ENCODE results near the gene CYP19A1. TPM values are rescaled to one million over a fixed set of nuclear protein-coding genes. Genes with fewer than 3 reads are reported as not detected.

The CYP19A1 gene
- polyA plus RNA-seq, 5 donors = 0.10 to 1.9 TPM; not detected in 3

DNA sequence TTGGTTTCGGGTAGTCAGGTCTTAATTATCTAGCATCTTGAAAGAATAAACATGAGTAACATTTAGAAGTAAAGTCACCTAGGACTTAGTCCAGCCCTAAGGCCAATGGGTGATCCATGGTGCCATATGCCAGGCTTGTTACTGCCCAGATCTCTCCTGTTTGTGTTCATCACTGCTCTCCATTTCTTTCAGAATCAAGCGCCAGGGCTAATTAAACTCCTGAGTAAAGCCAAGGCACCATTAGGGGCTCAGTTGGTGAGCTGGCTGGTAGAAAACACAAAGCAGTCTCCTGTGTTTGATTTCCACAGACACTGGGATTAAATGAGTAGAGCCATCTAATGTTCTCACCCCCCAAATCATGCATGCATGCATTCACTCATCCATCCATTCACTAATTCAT lies 11.3 kb downstream of the CYP19A1 start:
- no peak for DNase-seq

GRCh38 chr15:51325167-51325566 lies 13.2 kb downstream of the CYP19A1 start:
- DNase-seq = no peak

DNA sequence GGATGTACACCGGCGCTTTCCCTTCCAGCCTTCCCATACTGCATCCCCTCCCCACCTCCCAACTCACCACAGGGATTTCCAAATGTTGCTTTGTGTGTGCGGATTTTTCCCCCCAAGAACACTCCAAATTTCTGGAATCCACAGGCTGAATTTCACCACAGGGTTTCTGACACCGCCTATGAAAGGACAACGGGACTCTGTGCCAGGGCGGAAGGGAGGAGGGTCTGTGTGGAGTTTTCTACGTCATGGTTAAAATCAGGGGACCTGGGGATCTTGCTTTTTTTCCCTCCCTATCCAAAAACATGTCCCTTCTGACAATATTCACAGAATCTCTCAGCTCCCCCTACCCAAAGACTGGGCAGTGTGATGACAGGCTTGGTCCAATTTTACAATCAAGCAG lies 14.6 kb downstream of the CYP19A1 start:
- DNase-seq = no peak

- DNase-seq = no peak
Measured at GRCh38 chr15:51322621-51323296, 15.6 kb downstream of the CYP19A1 start.

- no peak for DNase-seq
Measured at GRCh38 chr15:51321316-51321715, 17.1 kb downstream of the CYP19A1 start.

DNA sequence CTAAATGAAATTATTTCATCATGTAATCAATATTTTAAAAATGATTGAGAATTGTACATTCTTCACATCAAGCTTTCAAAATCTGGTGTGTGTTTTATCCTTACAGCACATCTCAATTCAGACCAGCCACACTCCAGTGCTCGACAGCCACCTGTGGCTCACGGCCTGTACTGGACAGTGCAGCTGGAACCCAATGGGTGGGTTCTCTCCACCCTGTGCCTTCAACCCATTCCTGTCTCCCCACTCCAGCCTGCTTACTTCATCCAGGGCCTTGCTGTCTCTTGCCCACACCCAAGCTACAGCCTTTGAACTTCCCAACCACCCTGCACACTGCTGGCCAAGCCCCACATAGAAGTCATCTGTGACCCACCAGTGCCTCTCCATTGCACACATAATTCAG lies 17.6 kb downstream of the CYP19A1 start:
- DNase-seq = no peak

DNA sequence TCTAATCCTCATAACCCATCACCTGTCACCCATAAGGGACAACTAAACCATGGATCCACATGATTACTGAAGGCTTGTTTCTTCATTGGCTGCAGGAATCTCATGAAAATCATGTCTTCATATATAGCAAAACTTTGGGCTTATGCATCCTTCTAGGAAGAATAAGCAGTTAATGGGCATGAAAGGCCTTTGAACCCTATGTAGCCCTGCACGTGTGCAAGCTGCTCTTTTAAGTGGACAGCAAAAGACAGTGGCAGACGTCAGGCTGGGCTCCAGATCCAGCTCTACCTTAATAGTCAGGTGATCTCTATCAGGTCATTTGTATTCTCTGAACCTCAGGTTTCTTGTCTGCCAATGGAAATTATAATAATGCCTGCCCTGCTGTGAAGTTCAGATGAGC lies 18.9 kb downstream of the CYP19A1 start:
- DNase-seq = no peak

- DNase-seq = no peak
Measured at GRCh38 chr15:51318382-51319150, 19.8 kb downstream of the CYP19A1 start.

DNA sequence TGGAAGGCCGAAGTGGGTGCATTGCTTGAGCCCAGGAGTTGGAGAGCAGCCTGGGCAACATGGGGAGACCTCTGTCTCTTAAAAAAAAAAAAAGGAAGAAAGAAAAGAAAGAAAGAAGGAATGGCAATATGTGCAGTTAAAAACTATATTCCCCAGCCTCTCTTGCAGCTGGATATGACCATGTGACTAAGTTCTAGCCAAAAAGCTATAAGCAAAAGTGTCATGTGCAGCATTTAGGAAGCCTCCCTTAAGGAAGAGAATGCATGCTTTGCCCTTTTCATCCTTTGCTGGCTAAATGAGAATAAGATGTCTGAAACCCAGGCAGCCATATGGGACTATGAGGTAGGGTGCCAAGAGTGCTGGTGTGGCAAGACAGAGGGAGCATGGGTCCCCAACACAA lies 21.8 kb downstream of the CYP19A1 start:
- DNase-seq = no peak

- DNase-seq = no peak
Measured at GRCh38 chr15:51315726-51316125, 22.7 kb downstream of the CYP19A1 start.

DNA sequence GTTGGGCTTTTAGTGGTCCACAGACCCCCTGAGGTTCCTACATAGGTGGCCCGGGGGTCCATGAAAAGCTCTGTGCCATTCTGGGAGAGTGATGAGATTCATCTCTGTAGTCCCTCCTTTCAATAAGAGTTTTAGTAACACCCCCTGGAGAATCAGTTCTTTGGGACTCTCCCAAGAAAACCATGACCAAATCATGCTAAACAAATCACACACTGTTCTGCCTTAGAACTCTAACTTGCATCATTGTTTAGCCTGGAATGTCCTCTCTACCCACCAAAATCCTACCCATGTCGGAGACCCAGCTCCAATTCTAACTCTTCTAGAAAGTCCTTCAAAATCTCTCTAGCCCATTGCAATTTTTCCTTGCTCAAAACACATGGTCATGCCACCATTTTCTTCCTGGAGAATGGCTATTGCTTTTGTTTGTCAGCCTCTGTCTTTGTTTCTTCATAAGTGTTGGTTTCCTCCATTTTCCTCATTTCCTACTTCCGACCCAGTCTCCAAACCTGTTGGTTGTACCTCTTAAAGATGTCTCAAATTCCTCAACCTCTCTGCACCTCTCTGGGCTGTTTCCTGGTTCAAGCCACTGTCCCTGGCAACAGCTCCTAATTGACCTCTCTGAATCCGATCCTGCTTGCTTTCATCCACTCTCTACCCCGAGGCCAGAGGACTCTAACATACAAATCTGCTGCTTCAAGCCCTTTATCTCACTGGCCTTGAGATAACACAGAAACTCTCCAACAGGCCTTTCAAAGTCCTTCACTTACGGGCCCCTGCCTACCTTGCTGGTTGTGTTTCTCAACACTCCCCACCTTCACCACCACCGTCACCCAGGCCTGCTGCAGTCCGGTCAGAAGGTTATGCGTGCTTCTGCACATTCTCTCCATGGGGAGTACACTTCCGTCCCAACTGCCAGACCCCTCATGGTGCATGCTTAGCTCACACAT lies 23.7 kb downstream of the CYP19A1 start:
- no peak for DNase-seq

DNA sequence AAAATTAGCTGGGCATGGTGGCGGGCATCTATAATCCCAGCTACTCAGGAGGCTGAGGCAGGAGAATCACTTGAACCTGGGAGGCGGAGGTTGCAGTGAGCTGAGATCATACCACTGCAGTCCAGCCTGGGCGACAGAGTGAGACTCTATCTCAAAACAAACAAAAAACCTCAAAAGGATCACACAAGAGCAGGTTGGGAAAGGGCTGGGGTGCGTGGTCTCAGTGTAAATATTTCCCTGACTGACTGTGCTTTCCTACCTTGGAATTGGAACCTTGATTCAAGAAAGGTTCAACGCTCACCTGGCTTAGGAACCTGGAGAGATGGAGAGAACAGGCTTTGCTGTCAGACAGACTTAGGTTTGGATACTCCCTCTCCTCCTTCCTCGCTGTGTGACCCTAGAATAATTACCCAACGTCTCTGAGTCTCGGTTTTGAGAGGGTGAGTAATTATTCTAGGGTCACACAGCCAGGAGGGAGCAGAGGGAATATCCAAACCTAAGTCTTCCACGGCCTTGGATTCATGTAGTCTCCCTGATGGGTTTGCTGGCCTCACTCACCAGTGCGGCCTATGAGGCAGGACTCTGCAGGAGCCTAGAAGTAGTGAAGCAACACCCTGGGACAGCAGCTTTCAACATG lies 24.6 kb downstream of the CYP19A1 start:
- DNase-seq = no peak

GRCh38 chr15:51313074-51313393 lies 25.4 kb downstream of the CYP19A1 start:
- no peak for DNase-seq

DNA sequence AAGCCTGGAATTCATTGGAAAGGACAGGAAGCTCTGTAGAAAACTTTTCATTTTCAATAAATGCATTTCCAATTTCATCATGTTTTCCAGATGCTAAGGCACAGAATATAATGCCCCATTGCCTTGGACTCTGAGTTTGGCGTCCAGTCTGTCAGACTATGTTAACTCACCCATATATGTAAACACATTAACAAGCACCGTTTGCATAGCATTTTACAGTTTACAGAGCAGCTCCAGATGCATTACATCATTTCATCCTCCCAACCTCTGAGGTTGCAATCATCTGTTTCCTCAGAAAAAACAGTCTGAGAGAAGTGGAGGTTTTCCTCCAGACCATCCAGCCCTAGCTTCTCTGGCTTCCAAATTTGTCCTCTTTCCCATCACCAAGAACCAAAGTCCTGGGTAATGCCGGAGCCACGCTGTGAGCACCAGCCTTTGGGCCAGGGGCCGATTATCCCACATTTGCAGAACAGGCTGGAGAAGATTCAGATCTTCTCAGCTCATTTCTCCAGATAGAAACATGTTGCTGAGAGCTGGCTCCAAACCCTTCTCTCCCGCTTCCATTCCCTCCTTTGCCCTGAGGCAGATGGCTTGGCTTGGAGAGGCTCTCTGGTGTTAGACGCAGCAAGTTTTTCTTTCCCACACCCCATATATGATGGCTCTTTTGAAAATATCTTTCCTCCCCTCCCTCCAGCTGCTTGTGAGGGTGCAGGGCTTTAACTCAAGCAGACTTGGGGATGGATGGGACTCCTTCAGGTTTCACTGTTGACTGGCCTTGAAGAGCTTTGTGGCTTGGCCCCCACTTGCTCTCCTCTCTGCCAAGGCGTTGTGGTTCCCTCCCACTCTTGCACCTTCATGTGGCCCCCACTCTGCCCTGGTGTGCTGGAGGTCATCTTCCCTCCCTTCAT lies 26.0 kb downstream of the CYP19A1 start:
- peak; percentile 34 to 40 for DNase-seq

DNA sequence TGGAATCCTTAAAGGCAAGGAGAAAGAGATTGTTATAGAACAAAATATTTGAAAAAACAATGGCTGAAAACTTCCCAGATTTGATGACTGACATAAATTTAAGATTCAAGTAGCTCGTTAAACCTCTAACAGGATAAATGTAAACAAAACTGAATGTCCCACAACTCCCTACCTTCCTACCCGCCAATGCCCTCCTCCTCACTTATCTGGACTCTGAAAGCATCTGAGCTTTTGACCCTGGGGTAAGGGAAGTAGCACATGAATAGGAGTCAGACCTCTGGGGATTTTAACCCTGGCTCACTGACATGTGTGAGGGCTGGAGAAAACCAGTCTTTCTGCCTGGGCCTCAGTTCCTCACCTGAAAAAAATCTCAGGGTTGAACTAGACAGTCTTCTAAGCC lies 26.9 kb downstream of the CYP19A1 start:
- no peak for DNase-seq

DNA sequence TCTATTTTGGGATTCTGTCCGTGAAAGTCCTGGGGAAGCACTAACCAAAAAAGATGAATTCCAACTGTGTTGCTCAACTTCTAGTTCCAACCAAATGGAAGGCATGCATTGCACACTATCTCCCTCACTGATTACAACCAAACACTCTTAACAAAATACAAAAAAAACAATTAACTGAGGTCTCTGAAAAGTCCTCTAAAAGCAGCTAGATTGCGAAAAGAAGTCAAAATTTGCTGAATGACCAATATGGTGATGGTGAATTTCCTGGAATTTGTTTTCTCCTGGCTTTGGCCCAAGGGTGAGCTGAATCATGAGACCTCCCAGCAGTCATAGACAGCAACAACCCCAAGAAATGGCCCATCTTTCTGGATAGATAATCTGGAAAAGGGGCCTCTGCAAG lies 28.3 kb downstream of the CYP19A1 start:
- peak in 1 of 2 donors; percentile 29 for DNase-seq

DNA sequence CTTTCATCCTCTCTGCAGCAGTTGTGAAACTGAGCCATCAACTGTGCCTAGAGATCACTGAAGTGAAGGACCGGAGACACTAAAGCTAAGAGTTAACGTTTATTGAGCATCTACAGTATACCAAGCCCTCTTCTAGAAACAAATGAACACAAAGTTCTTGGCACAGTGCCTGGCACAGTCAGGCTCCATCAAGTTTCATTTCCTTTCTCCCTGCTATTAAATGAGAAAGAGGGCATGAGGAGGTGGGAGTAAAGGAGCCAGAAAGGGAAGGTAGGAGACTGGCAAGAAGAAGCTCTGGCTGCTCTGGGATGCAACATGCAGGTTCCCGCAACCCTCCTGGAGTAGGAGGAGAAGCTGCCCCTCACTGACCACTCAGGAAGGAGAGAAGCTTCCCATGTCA lies 30.6 kb downstream of the CYP19A1 start:
- no peak for DNase-seq

DNA sequence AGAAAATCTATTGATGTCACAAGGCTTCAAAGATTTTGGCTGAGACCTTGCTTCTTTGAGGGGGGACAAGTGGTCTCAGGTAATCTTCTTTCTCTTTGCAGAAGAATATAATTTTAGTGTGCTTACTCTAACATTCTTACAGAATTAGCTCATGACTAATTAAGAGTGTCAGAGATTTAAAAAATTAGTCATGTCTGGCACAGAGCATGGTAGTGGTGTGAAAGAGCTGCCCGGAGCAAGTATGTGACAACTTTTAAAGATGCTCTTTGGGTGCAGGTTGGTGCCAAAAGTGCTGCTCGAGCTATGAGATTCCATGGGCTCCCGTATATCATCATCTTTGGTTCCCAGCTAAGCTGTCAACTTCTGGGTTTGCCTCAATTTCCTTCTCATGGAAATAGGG lies 31.1 kb downstream of the CYP19A1 start:
- no peak for DNase-seq

GRCh38 chr15:51303462-51303980 lies 34.9 kb downstream of the CYP19A1 start:
- DNase-seq = no peak

- DNase-seq = no peak
Measured at GRCh38 chr15:51302480-51302879, 35.9 kb downstream of the CYP19A1 start.

All from right lung (tissue), 5 donors.